Skeletal muscle cell (primary cell): ENCODE results near the gene C18orf63.

Source experiments
- DNase-seq: peaks from one replicate; pipeline ENCODE4 v3.0.0-alpha.2; 2010; ENCODE audit warnings: low read depth
- H3K4me3 ChIP-seq: 2 replicates; pipeline ENCODE4 v1.5.1; 2011; ENCODE audit warnings: low read depth, mild to moderate bottlenecking, control low read depth, low read length, moderate library complexity

The C18orf63 gene

GRCh38 chr18:74315464-74316256 is at the start of gene C18orf63:
Gene C18orf63, plus strand, starts transcription at chr18:74315839. Its CDS starts 2,027 bp downstream, at chr18:74317866.
- no peak within 1 kb of the TSS for H3K4me3 ChIP-seq
- no peak for DNase-seq

- DNase-seq, result no peak
Measured at GRCh38 chr18:74266161-74266560, 49.5 kb upstream of the C18orf63 start.

GRCh38 chr18:74268175-74268574 is 47.5 kb upstream of the C18orf63 start:
- no peak overlapping the region for H3K4me3 ChIP-seq
- DNase-seq, result no peak

More at GRCh38 chr18:74266161-74266560, 49.5 kb upstream of the C18orf63 start:
- H3K4me3 ChIP-seq, result no peak overlapping the region

- no peak overlapping the region for H3K4me3 ChIP-seq
- DNase-seq, result no peak
Measured at GRCh38 chr18:74268933-74269620, 46.6 kb upstream of the C18orf63 start.

GRCh38 chr18:74271635-74272034 is 44.0 kb upstream of the C18orf63 start:
- no peak for DNase-seq
- H3K4me3 ChIP-seq, result no peak overlapping the region

- H3K4me3 ChIP-seq, result no peak overlapping the region
- no peak for DNase-seq
Measured at GRCh38 chr18:74273394-74273793, 42.2 kb upstream of the C18orf63 start.

- no peak for DNase-seq
- H3K4me3 ChIP-seq, result no peak overlapping the region
Measured at GRCh38 chr18:74274700-74275099, 40.9 kb upstream of the C18orf63 start.

- no peak overlapping the region for H3K4me3 ChIP-seq
- DNase-seq, result no peak
Measured at GRCh38 chr18:74275736-74276135, 39.9 kb upstream of the C18orf63 start.

- DNase-seq, result no peak
- no peak overlapping the region for H3K4me3 ChIP-seq
Measured at GRCh38 chr18:74276609-74277008, 39.0 kb upstream of the C18orf63 start.

GRCh38 chr18:74277296-74277695 is 38.3 kb upstream of the C18orf63 start:
- DNase-seq, result no peak
- H3K4me3 ChIP-seq, result no peak overlapping the region

- H3K4me3 ChIP-seq, result no peak overlapping the region
- DNase-seq, result no peak
Measured at GRCh38 chr18:74278058-74278457, 37.6 kb upstream of the C18orf63 start.

- H3K4me3 ChIP-seq, result no peak overlapping the region
- no peak for DNase-seq
Measured at GRCh38 chr18:74278983-74279382, 36.7 kb upstream of the C18orf63 start.

GRCh38 chr18:74281011-74281979 is 34.3 kb upstream of the C18orf63 start:
- DNase-seq, result no peak
- no peak overlapping the region for H3K4me3 ChIP-seq

GRCh38 chr18:74281980-74282754 is 33.5 kb upstream of the C18orf63 start:
- DNase-seq, result no peak
- no peak overlapping the region for H3K4me3 ChIP-seq

- no peak overlapping the region for H3K4me3 ChIP-seq
- DNase-seq, result no peak
Measured at GRCh38 chr18:74282755-74283554, 32.7 kb upstream of the C18orf63 start.

- DNase-seq, result no peak
- no peak overlapping the region for H3K4me3 ChIP-seq
Measured at GRCh38 chr18:74283646-74284045, 32.0 kb upstream of the C18orf63 start.

GRCh38 chr18:74284191-74284979 is 31.3 kb upstream of the C18orf63 start:
- H3K4me3 ChIP-seq, result no peak overlapping the region
- DNase-seq, result no peak

GRCh38 chr18:74284980-74285355 is 30.7 kb upstream of the C18orf63 start:
- no peak overlapping the region for H3K4me3 ChIP-seq
- no peak for DNase-seq
